PC-9 (cell line): Measurements from ENCODE around the gene PRKAG2.

Source experiments
- EZH2 ChIP-seq: fragments of 200-600 bp; sonication (generic); IDR thresholded peaks from 2 replicates; pipeline ENCODE4 v1.8.0; 2017; ENCODE audit warnings: antibody characterized with exemption, low read depth
- TF ChIP-seq, protein P1 (sequence below): fragments of 200-600 bp; sonication (generic); conservative IDR thresholded peaks from 2 replicates; pipeline ENCODE4 v1.6.1; 2017; ENCODE audit warnings: mixed run types, antibody characterized with exemption, mild to moderate bottlenecking, moderate library complexity

DNA sequence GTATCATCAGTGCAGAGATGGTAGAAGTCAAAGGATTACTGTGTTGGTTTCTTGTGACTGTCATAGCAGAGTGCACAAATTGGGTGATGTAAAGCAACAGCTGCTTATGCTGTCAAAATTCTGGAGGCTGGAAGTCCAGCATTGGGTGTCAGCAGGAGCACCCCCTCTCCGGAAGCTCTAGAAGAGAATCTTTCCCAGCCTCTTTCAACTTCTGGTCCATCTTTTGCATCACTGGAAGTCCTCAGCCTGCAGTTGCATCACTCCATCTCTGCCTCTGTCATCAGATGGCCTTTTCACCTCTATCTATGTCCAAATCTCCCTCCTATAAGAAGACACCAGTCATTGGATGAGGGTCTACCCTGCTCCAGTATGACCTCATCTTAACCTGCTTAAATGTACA is 43.6 kb upstream of the PRKAG2 start:
- TF ChIP-seq, protein P1, sequence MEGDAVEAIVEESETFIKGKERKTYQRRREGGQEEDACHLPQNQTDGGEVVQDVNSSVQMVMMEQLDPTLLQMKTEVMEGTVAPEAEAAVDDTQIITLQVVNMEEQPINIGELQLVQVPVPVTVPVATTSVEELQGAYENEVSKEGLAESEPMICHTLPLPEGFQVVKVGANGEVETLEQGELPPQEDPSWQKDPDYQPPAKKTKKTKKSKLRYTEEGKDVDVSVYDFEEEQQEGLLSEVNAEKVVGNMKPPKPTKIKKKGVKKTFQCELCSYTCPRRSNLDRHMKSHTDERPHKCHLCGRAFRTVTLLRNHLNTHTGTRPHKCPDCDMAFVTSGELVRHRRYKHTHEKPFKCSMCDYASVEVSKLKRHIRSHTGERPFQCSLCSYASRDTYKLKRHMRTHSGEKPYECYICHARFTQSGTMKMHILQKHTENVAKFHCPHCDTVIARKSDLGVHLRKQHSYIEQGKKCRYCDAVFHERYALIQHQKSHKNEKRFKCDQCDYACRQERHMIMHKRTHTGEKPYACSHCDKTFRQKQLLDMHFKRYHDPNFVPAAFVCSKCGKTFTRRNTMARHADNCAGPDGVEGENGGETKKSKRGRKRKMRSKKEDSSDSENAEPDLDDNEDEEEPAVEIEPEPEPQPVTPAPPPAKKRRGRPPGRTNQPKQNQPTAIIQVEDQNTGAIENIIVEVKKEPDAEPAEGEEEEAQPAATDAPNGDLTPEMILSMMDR: no peak
- no peak for TF ChIP-seq EZH2
